HFFc6 (cell line): ENCODE measurements around the gene DCP1A. TPM values are rescaled to one million over a fixed set of nuclear protein-coding genes. Genes with fewer than 3 reads are reported as not detected.
"Not testable (repeated sequence)": the region's sequence is repeated elsewhere in the genome, so short reads cannot be mapped to it uniquely, and the experiment has no call there.

Experiments
- DNase-seq: peaks from one replicate; pipeline ENCODE4 v3.0.0-alpha.2; 2018
- H3K27ac Mint-ChIP-seq: 2 replicates; pipeline ENCODE4 v1.8.0; 2020; ENCODE audit warnings: mild to moderate bottlenecking, mixed read lengths
- H3K27me3 Mint-ChIP-seq: 2 replicates; pipeline ENCODE4 v1.8.0; 2021; ENCODE audit warnings: mild to moderate bottlenecking, moderate library complexity, mixed read lengths; ENCODE audit not compliant: insufficient read depth
- H3K36me3 Mint-ChIP-seq: 2 replicates; pipeline ENCODE4 v1.8.0; 2021; ENCODE audit warnings: low read depth, mixed read lengths
- H3K4me1 Mint-ChIP-seq: 2 replicates; pipeline ENCODE4 v1.8.0; 2020; ENCODE audit warnings: low read depth, mixed read lengths
- H3K4me3 Mint-ChIP-seq: 2 replicates; pipeline ENCODE4 v1.8.0; 2020; ENCODE audit warnings: mild to moderate bottlenecking, moderate library complexity, mixed read lengths
- H3K9me3 Mint-ChIP-seq: 2 replicates; pipeline ENCODE4 v1.8.0; 2020; ENCODE audit warnings: mild to moderate bottlenecking, mixed read lengths
- total RNA-seq, 6 experiments: library from RNA; stranded (reverse); fragmentation: NEBNext Ultra II Directional; extraction: Animal tissue kit (Norgen Biotek cat#: 25700); gene quantifications; 2 replicates in 1 of 6; 3 replicates in 5 of 6; pipeline ENCODE4 v1.2.3, GENCODE V29; 2021
- TF ChIP-seq, protein P1 (sequence below): fragments of 200-600 bp; sonication (generic); IDR thresholded peaks from 2 replicates; pipeline ENCODE4 v1.5.0; 2021; ENCODE audit warnings: antibody characterized with exemption, mild to moderate bottlenecking

DCP1A gene
- total RNA-seq, 6 experiments from 2014 or later: 14.9 to 18.8 (median 16.6) TPM

DNA sequence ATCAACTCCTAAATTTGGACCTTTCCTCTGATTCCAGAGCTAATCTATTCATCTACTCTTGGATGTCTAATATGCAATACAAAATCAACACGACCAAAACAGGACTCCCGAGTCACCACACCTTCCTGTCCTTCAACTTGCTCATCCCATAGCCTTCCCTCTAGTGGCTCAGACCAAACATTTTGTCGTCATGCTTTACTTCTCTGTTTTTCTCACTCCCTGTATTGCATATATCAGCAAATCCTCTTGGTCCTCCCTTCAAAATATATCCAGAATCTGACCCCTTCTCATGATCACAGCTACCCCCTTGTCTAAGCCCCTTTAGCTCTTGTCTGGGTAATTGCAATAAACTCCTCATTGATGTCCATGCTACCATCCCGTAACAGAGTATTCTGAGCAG is 30.5 kb upstream of the DCP1A start:
- Mint-ChIP-seq H3K27ac (no peak overlapping the region), H3K4me3 (no peak overlapping the region), H3K27me3 (peaks cover 16% of the 10 kb centered on the region), H3K36me3 (no peaks in the 10 kb centered on the region), H3K9me3 (no peaks in the 10 kb centered on the region), H3K4me1 (no peaks in the 10 kb centered on the region)
- TF ChIP-seq, protein P1, sequence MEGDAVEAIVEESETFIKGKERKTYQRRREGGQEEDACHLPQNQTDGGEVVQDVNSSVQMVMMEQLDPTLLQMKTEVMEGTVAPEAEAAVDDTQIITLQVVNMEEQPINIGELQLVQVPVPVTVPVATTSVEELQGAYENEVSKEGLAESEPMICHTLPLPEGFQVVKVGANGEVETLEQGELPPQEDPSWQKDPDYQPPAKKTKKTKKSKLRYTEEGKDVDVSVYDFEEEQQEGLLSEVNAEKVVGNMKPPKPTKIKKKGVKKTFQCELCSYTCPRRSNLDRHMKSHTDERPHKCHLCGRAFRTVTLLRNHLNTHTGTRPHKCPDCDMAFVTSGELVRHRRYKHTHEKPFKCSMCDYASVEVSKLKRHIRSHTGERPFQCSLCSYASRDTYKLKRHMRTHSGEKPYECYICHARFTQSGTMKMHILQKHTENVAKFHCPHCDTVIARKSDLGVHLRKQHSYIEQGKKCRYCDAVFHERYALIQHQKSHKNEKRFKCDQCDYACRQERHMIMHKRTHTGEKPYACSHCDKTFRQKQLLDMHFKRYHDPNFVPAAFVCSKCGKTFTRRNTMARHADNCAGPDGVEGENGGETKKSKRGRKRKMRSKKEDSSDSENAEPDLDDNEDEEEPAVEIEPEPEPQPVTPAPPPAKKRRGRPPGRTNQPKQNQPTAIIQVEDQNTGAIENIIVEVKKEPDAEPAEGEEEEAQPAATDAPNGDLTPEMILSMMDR: 0 out of 2 replicates have a peak, but pooled peaks have one; percentile 10
- DNase-seq: no peak

DNA sequence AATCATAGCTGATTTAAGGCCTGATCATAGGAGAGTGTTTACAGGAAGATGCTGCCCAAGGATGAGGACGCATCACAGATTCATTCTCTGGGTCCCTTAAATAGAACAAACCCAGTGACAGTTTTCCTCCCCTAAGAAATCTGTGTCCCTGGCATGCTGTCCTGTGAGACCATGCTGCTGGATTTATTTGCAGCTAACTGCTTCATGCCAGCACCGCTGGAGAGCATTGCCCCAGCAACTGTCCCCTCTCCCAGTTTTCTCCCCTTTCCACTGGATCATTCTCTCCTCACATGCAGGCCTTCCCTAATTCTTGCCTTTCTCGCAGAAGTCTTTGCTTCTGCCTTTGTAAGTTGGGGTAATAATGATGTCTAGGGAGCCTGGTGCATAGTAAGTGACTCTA is 29.3 kb upstream of the DCP1A start:
- Mint-ChIP-seq H3K27ac (no peak overlapping the region), H3K4me1 (no peaks in the 10 kb centered on the region), H3K27me3 (peaks cover 19% of the 10 kb centered on the region), H3K4me3 (no peak overlapping the region), H3K36me3 (no peaks in the 10 kb centered on the region), H3K9me3 (no peaks in the 10 kb centered on the region)
- no peak for DNase-seq
- TF ChIP-seq, protein P1: no peak

DNA sequence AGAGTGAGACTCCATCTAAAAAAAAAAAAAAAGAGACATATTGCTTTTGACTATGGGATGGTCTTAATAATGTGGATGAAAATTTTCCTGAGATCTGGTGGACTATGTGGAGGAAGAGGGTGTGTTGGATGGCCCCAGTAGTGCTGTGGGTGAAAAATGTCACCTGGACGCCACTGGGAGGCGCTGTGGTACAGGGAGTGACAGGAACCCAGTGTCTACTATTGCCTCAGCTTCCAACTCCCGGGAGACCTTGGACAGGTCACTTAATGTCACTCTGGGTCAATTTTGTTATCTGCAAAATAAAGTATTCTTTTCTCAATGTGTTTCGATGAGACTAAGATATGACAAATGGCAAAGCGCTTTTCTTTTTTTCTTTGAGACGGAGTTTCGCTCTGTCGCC is 27.7 kb upstream of the DCP1A start:
- peak; percentile 47 for DNase-seq
- H3K27ac Mint-ChIP-seq: no peak overlapping the region
- H3K4me1 Mint-ChIP-seq: no peaks in the 10 kb centered on the region; the same call in 1 of the 2 replicates
- H3K4me3 Mint-ChIP-seq: no peak overlapping the region
- TF ChIP-seq, protein P1: peak; percentile 88
- H3K9me3 Mint-ChIP-seq: no peaks in the 10 kb centered on the region
- H3K27me3 Mint-ChIP-seq: peaks cover 19% of the 10 kb centered on the region
- no peaks in the 10 kb centered on the region for H3K36me3 Mint-ChIP-seq

DNA sequence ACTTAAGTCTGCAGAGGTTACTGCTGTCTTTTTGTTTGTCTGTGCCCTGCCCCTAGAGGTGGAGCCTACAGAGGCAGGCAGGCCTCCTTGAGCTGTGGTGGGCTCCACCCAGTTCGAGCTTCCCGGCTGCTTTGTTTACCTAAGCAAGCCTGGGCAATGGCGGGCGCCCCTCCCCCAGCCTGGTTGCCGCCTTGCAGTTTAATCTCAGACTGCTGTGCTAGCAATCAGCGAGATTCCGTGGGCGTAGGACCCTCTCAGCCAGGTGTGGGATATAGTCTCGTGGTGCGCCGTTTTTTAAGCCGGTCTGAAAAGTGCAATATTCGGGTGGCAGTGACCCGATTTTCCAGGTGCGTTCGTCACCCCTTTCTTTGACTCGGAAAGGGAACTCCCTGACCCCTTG is 23.4 kb upstream of the DCP1A start:
- not testable (repeated sequence) for H3K4me3 Mint-ChIP-seq, H3K4me1 Mint-ChIP-seq, H3K9me3 Mint-ChIP-seq

DNA sequence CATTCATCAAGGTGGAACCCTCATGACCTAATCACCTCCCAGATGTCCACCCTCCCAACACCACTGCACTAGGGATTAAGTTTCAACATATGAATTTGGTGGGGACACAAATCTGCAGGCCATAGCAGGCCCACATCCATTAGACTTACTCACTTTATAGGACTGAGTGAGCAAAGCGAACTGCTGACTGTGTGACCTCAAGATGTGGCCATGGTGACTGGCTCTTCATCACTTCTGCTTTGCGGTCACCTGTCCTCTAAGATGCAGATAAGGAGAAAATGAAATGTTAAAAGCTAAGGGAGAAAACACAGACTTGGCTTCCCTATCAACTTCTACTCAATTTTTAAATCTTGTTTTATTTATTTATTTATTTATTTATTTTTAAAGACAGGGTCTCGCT is 14.5 kb upstream of the DCP1A start:
- no peaks in the 10 kb centered on the region for H3K4me1 Mint-ChIP-seq
- H3K36me3 Mint-ChIP-seq: no peaks in the 10 kb centered on the region
- TF ChIP-seq, protein P1: no peak
- H3K27ac Mint-ChIP-seq: no peak overlapping the region
- DNase-seq: no peak
- H3K9me3 Mint-ChIP-seq: no peaks in the 10 kb centered on the region
- no peak overlapping the region for H3K4me3 Mint-ChIP-seq
- peaks cover 2% of the 10 kb centered on the region for H3K27me3 Mint-ChIP-seq

More for the DNA sequence above, 23.4 kb upstream of the DCP1A start:
- DNase-seq, H3K36me3 Mint-ChIP-seq, H3K27ac Mint-ChIP-seq: not testable (repeated sequence)
- H3K27me3 Mint-ChIP-seq: peaks cover 11% of the 10 kb centered on the region

DNA sequence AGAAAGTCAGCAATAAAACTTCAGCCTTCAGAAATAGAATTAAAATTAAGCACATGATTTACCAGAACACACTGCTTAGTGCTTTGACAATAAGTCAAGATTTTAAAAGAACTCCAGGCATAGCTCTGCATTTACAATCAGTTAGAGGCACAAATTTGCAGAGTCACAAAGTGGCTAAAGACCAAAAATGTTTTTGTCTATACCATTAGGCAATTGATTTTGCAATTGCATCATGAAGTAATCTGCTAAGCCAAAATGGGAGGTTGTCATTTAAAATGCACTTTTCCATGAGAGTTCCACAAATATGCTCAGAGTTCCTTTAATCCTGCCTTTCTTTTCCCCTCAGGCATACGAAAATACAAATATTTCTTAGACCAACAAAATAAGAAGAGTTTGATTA is 10.1 kb upstream of the DCP1A start:
- H3K4me3 Mint-ChIP-seq: no peak overlapping the region
- no peak for DNase-seq
- peaks cover 2% of the 10 kb centered on the region; the same call in 1 of the 2 replicates for H3K27me3 Mint-ChIP-seq
- H3K9me3 Mint-ChIP-seq: no peaks in the 10 kb centered on the region
- H3K36me3 Mint-ChIP-seq: no peaks in the 10 kb centered on the region
- TF ChIP-seq, protein P1: no peak
- H3K4me1 Mint-ChIP-seq: peaks cover 10% of the 10 kb centered on the region
- no peak overlapping the region for H3K27ac Mint-ChIP-seq
